D341Med (cell line): Measurements from ENCODE around the gene CACNA2D3.

Experiments
- DNase-seq: peaks from one replicate; pipeline ENCODE4 v3.0.0; 2012; ENCODE audit warnings: low spot score

Gene CACNA2D3

DNA sequence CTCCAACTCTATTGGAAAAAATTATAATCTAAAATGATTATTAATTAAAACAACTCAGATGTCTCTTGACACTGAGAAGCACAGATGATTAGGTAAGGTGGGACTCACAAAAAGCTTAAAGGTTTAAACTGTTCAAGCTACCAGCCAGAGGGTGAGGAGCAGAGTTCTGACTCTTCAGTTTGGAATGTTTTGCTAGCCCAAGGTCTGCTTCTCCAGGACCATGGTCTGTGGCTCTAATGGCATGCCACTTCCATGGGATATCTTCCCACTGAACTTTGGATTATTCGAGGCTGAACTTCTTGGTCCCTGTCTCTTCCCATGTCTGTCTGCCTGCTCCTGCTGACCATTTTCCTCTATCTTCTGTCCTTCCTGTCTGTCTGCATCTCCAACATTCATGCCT is 49.2 kb downstream of the CACNA2D3 start:
- no peak for DNase-seq

DNA sequence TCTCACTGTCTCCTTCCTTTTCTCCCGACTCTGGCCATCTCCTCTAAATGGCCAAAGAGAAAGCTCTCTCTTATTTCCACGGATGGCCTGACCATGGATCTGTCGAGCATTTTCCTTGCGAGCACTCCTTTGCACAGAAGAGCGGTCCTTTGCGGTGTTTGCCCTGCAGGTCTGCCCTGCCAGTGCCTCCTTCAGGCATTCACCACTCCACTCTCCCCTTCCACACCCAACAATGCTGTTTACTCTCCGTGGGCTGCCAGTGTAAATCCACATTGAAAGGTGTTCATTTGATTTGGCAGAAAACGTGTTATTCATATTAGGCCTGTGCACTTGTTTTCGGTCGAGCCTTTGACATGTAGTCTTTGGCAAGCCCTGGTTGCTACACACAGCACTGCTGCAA is 49.6 kb downstream of the CACNA2D3 start:
- no peak for DNase-seq

DNA sequence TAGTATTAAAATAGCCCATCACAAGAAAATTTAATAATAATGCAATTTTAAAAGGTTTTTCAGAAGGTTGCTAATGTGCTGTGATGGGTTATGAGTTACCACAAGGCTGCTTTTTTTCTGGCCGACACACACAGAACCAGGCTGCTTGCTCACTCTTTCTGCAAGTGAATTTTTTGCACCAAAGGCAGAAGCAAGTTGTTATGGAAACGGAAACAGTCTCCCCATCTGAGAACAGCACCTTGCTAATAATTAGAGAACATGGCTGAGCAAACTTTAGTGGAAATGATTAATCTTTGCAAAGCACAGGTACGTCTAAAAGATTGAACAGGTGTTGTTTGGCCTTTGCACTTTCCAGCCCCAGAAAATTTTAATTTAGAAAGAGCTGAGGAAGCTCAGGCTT is 51.0 kb downstream of the CACNA2D3 start:
- DNase-seq: no peak

DNA sequence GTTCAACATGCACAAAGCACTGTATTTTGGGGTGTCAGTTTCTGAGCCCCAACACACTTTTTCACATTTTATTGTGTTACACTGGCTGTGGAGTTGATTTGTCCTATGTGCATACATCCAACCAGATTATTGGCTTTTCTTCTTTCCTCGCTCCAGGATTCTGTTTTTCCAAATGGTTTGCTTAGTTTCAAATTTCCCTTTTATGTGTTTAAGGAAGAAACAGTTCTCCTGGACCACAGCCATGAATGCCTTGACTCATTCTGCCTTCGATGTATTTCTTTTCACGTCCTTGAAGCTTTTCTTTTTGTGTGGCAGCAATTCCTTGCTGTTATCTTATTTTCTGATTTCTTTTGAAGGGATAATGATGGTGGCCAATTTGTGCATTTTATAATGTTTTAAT is 53.8 kb downstream of the CACNA2D3 start:
- no peak for DNase-seq

DNA sequence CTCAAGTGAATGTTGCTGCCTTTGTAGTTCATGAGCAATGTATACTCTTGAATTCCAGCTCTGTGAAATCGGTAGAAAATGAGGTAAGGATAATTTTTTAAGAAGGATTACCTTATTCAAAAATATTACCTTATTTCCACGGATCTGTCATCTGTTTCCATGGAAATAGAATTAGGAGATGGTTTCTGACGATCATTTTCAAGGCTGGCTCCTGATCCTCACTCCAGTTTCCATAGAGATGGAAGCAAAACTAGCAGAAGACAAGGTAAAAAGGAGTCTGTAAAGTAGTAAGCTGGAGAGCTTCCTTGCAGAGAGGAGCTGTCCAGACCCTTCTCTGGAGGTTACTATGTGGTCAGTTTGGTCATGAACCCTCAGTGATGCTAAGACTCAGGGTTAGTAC is 55.5 kb downstream of the CACNA2D3 start:
- DNase-seq: no peak

DNA sequence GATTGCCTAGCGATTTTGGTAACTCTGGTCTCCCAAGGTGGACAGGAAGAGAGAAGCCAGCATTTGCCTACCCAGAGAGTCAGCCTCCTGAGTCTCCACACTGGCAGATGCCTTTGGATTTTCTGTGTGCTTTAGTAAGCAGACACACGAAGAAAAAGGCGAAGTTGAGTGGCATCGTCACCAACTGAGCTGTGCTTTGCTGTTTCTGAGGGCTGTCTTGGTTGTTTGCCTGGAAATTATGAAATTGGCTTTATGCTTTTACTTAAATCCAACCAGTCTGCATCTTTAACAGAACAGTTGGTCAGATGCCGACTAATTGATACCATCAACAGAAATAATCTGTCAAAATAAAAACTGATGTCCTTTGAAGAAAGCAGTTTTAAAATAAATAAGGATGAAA is 56.0 kb downstream of the CACNA2D3 start:
- no peak for DNase-seq

DNA sequence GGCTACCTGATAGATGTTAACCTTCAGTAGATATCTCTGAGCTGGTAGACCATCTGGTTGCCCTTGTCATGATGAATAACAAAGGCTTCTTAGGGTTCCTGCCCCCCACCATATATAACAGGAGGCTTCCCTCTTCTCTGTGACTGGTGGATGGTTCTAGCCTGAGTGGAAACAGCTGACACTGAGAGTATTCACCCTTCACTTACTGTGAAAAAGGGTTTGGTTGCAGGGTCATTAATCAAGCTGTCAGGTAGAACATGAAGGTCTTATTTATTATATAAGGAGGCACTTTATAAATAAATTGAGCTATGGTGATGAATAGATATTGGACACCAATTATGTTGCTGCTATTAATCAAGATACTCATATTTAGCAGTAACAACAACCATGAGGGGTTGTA is 58.6 kb downstream of the CACNA2D3 start:
- DNase-seq: no peak

DNA sequence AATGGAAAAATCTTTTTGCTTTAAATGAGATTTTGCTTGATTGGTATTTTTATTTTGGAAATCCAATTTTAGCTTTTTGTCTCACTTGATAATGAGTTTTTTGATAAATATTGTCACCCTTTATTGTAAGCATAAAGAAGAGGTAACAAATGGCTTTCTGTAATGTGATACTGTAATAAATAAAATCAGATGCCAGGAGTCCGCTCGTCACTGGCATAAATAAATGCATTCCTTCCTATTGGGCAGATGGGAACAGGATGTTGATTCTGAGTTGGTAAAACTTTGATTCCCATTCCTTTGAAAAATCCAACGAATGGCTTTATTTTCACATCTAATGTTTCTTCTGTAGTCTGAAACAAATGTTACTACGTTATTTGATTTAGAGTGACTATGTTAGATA is 59.9 kb downstream of the CACNA2D3 start:
- no peak for DNase-seq

DNA sequence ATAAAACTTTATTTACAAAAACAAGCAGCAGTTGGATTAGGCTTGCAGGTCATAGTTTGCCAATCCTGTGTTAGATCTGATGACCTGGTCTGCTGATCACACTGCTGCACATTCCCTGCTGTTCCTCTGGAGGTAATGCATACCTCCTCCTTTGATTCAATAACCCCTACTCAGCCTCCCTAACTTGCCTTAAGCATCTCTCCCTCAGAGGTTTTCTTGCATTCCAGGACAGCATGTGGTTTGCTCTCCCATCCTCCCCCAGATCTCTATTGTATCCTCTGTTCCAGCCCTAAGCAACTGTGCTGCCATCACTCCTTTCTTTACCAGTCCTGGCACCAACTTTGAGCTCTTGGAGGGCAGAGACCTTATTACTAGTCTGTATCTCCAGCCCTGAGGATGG is 63.4 kb downstream of the CACNA2D3 start:
- no peak for DNase-seq

DNA sequence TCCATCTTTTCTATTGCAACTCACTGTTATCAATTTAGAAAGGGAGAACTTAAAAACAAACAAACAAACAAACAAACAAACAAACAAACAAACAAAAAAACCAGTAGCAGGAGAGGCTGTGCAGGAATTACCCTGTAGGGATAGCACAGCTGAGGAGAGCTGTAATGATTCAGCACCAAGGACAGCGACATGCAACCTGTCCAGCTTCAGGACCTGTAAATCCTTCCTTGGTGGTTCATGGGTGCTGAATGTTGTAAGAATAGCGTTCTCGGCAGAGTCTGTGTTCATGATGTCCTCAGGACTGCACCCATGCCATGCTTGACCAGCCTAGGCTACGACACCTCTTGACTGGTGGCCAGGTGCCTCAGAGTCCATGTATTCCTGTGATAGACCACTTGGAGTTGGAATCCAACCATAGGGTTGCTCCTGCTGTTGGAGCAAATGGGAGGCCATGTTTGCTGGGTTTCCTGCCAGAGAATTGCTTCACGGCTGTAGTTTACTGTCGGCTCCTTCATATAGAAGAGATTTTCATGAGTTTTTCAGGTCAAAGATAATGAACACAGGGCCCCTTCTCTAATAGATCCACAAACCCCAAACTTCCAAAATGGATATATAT is 65.9 kb downstream of the CACNA2D3 start:
- DNase-seq: no peak

DNA sequence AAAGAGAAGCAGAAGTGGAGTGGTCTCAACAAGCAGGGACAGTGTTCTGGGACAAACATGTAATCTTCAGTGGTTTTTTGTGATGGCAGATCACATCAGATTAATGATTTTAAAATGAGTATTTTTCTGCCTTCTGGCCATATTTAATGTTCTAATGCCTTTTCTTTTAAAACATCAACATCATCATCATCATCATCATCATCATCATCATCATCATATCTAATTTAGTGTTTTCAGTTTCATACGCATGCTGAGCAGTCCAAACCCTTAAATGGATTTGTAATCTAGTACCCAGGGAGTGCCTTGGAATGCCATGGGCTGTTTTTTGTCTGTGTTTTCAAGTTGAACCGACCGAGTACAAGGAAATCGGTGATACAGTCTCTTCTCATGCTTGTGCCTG is 68.9 kb downstream of the CACNA2D3 start:
- DNase-seq: no peak

DNA sequence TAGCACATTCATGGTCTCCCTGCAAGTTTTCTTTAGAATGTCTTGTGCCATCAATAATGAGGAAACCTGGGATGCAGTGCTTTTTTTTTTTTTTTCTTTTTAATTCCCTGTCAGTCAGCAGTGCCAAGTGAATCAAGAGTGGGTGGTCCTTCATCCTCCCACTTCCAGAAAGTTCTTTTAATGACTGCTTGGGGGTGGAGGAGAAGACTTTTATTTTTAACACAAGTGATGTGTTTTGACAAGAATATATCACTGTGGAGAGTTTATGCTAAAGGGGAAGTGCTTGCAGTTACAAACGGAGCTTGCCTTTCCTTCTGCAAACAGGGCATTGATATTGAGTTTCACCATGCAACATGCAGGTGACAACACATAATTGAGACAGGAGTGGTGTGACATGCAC is 69.7 kb downstream of the CACNA2D3 start:
- DNase-seq: no peak

DNA sequence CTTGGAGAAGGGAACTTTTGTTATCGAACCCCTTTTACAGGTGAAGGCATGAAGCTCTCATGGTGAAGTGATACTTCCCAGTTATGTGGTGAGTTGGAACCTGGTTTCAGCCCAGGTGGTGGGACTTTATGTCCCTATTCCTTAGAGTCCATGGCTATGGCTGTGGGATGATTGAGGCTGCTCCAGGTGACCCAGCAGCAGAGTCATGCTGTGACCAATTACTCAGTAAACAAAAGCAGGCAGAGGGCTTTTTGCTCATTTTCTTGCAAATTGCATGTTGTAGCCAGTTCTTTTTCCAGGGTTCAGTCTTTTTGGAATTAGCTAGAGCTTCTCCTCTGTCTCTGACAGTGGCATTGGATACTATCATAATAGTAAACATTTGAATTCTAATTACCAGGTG is 70.7 kb downstream of the CACNA2D3 start:
- DNase-seq: no peak

DNA sequence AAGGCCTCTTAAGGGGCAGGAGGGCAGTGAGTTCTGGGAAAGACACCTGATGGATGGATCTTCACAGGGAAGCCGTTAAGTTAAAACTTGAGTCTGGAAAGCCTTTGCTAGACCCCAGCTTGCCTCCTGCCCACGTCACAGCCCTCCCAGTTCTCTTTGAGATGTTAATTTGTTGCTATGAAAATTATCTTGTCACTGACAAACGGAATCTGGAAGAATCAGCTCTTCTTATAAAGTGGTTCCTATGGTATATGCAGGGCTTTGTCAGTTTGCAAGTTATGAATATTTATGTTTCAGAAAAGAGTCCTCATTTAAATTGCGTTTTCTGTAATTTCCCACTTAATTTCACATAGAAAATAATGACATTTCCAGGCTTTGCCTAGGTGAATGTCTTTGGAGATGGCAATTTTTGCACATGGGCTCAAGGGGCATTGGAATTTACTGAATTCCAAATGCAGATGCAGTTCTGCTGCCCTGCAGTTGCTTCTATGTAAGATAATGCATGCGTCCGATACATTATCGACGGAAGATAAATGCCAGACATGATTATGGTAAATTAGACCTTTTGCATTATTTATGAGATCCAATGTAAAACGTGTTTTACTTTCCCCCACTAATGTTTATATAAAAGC is 74.1 kb downstream of the CACNA2D3 start:
- DNase-seq: no peak

DNA sequence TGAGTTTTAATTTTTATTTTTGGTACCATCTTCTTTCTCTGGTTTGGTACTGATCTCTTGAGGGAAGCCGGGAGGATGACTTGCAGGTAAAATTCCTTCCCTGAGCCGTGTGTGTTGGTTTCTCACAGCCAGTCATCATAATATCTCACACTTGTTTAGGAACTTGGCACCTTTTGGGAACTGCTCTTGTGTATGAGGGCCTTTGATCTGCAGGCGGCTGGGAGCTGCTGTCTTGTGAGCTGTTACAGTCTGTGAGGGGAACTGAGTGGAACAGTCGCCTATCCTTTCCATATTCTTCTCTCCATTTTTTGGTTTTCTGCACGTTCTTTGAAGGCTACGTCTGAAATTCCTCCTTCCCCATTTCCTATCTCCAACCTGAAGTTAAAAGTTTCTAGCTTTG is 75.2 kb downstream of the CACNA2D3 start:
- no peak for DNase-seq

DNA sequence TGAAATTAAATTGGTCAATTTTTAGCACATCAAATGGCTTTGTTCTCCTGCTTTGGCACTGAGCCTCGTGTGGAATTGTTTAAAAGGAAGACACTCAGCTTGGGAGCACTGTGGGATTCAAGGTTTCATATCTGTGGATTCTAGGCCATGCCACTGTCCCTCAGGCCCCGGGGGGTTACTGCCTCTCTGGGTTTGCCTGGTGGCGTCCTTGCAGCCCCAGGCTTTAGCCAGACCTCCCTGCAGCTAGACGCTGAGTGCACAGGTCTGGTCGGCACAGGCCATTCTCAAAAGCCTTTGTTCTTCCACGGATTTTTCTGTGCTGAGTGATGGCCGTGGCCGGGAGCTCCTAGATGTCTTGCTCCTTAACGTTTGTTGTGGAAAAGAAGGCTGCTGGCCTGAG is 76.2 kb downstream of the CACNA2D3 start:
- DNase-seq: no peak

DNA sequence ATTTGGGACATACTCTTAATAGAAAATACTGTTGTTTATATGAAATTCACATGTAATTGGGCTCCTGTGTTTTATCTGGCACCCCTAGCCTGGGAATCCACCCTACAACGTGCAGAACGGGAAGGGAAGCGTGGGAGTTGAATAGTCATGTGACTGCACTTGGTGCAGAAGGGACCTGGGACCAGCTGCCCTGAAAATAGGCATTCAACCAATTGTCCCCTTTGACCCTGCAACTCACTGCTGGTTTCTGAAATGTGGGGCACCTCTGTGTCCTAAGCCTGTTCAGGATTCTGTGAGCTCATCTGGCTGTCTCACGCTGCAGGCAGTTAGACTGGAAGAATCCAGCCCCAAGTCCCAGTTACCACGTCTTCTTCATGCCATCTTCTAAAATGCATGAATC is 79.7 kb downstream of the CACNA2D3 start:
- DNase-seq: no peak

DNA sequence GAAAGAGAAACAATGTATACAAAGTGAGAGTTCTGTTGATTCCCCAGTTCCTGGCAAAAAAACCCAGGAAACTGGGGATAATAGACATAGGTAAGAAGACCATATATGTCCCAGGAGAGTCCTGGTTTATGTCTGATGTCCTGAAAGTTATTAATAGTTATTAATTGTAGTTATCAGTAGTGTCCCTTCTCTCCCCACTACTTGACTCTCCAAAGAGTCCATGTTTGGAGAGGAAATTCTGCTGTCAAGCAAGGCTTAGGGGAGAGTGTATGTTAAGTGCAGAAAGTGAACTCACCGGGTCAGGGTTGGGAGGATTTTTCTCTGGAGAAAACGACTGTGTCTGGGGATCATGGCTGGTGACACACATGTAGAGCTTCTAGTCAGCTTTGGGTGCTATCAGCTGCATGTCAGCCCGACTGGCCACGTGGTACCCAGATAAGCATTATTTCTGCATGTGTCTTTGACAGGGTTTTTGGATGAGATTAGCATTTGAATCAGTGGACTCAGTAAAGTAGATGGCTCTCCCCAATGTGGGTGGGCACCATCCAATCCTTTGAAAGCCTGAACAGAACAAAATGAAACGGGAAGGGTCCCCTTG is 80.4 kb downstream of the CACNA2D3 start:
- no peak for DNase-seq

DNA sequence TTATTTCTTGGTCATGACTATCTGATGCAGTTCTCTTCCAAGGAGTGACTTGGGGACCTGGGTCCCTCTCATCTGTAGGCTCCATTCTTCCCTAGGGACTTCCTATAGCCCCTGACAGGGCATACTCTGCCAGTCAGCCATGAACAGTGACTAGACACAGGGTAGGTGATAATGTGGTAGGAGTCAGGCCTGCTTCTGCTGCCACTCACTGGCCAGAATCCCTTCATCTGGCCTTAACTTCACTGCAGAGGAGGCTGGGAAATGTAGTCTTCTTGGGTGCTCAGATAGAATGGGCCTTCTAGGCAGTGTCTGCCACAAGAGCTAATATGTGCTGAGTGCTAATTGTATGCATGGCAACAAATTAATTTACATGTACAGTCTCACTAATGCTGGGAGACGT is 84.5 kb downstream of the CACNA2D3 start:
- DNase-seq: no peak

DNA sequence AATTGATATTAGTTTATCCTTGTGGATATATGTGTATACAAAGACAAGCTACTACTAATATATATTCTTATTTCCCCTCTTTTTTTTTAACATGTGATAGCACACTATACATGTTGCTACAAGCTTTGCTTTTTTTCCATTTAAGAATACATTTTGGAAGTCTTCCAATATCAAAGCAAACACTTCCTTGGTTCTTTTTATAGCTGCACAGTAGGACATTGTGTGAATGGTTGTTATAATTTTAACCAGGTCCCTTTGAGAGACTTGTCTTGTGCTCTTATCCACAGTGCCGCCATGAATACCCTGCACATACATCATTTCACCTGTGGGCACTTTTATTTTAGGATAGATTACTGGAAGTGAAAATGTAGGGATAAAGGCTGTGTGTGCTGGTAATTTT is 88.7 kb downstream of the CACNA2D3 start:
- DNase-seq: no peak

DNA sequence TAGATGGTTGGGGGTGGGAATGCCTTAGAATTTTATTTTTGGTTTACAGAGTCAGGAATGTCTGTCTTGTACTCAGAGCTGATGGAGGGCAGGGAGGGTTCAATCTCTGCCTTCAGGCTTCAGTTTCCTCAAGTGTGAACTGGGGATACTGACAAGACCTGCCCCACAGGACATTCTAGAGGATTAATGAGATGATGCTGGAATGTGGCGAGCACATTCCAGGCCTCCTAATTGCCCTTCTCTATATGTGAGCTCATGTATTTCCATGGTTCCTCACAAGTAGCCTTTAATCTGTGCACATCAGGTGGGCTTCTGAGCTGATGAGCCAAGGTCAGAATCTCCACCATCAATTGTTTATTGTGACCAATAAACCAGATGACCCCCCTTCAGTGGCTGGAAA is 90.4 kb downstream of the CACNA2D3 start:
- DNase-seq: no peak

DNA sequence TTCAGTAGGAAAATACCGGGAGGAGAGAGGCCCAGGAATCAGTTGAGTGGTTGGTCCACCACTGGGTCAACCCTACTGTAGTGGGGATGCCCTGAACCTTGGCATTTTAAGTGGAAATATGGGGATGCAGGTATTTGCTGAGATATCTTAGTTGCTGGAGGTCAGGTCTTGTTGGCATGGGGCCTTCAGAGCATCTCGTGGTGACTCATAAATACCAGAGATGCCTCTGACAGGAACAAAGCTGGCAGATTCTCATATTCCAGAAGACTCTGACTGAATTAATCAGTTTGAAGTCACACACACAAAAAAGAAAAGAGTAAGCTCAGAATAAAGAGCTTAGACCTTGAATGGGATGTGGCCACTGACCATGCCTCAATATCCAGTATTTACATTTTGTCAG is 91.6 kb downstream of the CACNA2D3 start:
- no peak for DNase-seq

DNA sequence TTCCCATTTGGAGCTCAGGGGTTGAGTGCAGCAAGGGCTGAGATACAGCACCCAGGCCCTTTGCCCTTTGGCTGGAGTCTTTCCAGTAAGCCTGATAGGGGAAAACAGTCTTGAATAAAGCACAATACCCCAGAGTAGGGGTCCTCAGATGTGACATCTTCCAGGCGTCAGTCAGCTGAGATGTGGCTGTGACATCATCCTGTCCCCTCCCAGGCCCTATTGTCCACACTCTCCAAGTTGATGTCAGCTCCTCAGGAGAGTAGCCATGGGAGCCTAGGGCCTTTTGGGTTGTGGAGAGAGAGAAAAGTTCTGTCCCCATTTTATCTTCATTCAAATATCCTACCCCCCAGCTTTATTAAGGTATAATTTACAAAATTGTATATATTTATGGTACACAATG is 92.5 kb downstream of the CACNA2D3 start:
- DNase-seq: no peak

DNA sequence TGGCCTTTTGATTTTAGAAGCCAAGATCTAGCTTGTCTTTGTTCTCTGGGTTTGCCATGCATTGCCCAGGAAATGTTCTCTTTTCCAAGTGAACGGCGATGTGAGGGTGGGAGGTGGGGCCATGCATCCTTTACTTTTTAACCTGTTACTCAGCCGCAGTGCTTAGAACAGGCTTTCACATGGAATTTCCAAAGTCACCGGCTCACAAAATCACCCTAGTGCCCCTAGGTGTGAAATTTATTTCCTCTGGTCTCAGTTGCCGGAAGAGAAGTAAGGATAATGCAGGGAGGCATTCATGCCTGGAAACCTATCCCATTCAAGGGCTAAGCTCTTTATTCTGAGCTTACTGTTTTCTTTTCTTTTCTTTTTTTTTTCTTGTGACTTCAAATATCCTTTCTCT is 93.2 kb downstream of the CACNA2D3 start:
- DNase-seq: no peak
